Gastrocnemius medialis (tissue), 4 donors: ENCODE data around the gene HLA-DRB1.

Experiments used
- POLR2A ChIP-seq, 2 donors: fragments of 450-650 bp; IDR thresholded peaks; one replicate each; pipeline ENCODE4 v1.6.1; 2017; ENCODE audit warnings: antibody characterized with exemption in 2 of 2, mild to moderate bottlenecking in 2 of 2, moderate library complexity in 2 of 2
- TF ChIP-seq, protein P1 (sequence below), 5 experiments: fragments of 450-650 bp in 3 of 5; fragments of 200-600 bp in 2 of 5; sonication (generic) in 2 of 5; IDR thresholded peaks in 4 of 5; conservative IDR thresholded peaks in 1 of 5; 1 replicate in 4 of 5; 2 replicates in 1 of 5; pipeline ENCODE4 v1.5.1; 2016 to 2019; ENCODE audit warnings: antibody characterized with exemption in 5 of 5, mild to moderate bottlenecking in 3 of 5, moderate library complexity in 3 of 5

DNA sequence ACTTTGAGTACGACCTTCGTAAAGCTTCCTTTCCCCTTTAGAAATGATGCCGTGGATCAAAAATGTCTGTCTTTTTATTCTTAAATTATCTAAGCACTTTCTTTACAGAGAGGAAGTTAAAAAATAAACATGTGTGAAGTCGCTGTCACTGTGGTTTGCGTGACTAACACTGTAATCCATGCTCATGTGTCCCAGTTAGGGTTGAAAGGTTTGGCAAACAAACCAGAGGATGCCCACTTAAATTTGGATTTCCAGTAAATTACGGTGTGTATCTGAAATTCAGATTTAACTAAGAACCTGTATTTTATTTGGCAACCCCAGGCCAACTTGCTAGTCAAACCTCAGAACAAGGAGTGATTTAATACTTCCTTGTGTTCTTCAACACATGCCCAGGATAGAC is 21.1 kb downstream of the HLA-DRB1 start:
- TF ChIP-seq, protein P1, sequence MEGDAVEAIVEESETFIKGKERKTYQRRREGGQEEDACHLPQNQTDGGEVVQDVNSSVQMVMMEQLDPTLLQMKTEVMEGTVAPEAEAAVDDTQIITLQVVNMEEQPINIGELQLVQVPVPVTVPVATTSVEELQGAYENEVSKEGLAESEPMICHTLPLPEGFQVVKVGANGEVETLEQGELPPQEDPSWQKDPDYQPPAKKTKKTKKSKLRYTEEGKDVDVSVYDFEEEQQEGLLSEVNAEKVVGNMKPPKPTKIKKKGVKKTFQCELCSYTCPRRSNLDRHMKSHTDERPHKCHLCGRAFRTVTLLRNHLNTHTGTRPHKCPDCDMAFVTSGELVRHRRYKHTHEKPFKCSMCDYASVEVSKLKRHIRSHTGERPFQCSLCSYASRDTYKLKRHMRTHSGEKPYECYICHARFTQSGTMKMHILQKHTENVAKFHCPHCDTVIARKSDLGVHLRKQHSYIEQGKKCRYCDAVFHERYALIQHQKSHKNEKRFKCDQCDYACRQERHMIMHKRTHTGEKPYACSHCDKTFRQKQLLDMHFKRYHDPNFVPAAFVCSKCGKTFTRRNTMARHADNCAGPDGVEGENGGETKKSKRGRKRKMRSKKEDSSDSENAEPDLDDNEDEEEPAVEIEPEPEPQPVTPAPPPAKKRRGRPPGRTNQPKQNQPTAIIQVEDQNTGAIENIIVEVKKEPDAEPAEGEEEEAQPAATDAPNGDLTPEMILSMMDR (IDR thresholded peaks at IDR 0.05 in 4 of 5, conservative IDR thresholded peaks at IDR 0.05 in 1 of 5) = no peak
- no peak for TF ChIP-seq POLR2A (IDR thresholded peaks at IDR 0.05)
